ENCODE measurements around the gene HOXA3. TPM values are rescaled to one million over a fixed set of nuclear protein-coding genes. Genes with fewer than 3 reads are reported as not detected.

Gene HOXA3
- polyA plus RNA-seq, 3 donors, result not detected

- WGBS (ENCODE audit: insufficient coverage), result 0% methylated on average over 2 of the region's 9 CpGs
- H3K27me3 Mint-ChIP-seq (ENCODE audit: low read depth in 3 of 3), result peaks cover 80 to 88% (median 83%) of the 10 kb centered on the region in 3 donors
- H3K4me1 Mint-ChIP-seq, result peaks cover 39% of the 10 kb centered on the region
- peaks cover 4 to 25% of the 10 kb centered on the region in 2 donors for H3K9me3 ChIP-seq (replicated peaks in 1 of 2; ENCODE audit: control insufficient read depth in 1 of 2, insufficient read depth in 1 of 2, low read length in 2 of 2)
- peaks cover 2% of the 10 kb centered on the region for H4K20me1 ChIP-seq (ENCODE audit: insufficient read depth, low read length)
- peaks cover 25 to 33% of the 10 kb centered on the region in 2 donors for H3K4me1 ChIP-seq (ENCODE audit: control insufficient read depth in 1 of 2, insufficient read depth in 2 of 2, low read length in 2 of 2)
- H3K27ac Mint-ChIP-seq, result no peak overlapping the region
- TF ChIP-seq, protein P1, sequence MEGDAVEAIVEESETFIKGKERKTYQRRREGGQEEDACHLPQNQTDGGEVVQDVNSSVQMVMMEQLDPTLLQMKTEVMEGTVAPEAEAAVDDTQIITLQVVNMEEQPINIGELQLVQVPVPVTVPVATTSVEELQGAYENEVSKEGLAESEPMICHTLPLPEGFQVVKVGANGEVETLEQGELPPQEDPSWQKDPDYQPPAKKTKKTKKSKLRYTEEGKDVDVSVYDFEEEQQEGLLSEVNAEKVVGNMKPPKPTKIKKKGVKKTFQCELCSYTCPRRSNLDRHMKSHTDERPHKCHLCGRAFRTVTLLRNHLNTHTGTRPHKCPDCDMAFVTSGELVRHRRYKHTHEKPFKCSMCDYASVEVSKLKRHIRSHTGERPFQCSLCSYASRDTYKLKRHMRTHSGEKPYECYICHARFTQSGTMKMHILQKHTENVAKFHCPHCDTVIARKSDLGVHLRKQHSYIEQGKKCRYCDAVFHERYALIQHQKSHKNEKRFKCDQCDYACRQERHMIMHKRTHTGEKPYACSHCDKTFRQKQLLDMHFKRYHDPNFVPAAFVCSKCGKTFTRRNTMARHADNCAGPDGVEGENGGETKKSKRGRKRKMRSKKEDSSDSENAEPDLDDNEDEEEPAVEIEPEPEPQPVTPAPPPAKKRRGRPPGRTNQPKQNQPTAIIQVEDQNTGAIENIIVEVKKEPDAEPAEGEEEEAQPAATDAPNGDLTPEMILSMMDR (IDR thresholded peaks at IDR 0.05), result no peak
- H3K4me3 ChIP-seq (replicated peaks in 1 of 3; ENCODE audit: low read depth in 2 of 3, low read length in 3 of 3), result no peak overlapping the region
- H3K36me3 Mint-ChIP-seq, result peaks cover 10 to 32% of the 10 kb centered on the region in 2 donors
- H3K27ac ChIP-seq (ENCODE audit: low read depth in 1 of 2, low read length in 2 of 2), result no peak overlapping the region
- no peaks in the 10 kb centered on the region for H3K36me3 ChIP-seq (replicated peaks in 1 of 2; ENCODE audit: control insufficient read depth in 1 of 2, insufficient read depth in 2 of 2, low read length in 2 of 2)
- DNase-seq, result no peak
- H2AFZ ChIP-seq (ENCODE audit: insufficient read depth, low read depth, low read length, poor library complexity, severe bottlenecking), result no peak overlapping the region
- peak overlapping the region in 1 of 2 donors; percentile 95 for H3K4me3 Mint-ChIP-seq
- H3K9ac ChIP-seq (ENCODE audit: insufficient read depth, low read length, poor library complexity, severe bottlenecking), result no peak overlapping the region
- peaks cover 12% of the 10 kb centered on the region for H3K79me2 ChIP-seq (ENCODE audit: insufficient read depth, low read length)
- H3K4me2 ChIP-seq (replicated peaks; ENCODE audit: extremely low read depth, low read length, poor library complexity, severe bottlenecking), result no peak overlapping the region
- peaks cover 0 to 37% (median 22%) of the 10 kb centered on the region in 7 donors for H3K9me3 Mint-ChIP-seq
- H3K27me3 ChIP-seq (ENCODE audit: control insufficient read depth in 2 of 2, insufficient read depth in 2 of 2, low read length in 2 of 2), result peaks cover 79 to 83% of the 10 kb centered on the region in 2 donors
- intact Hi-C loops (cut with micrococcal nuclease), result loop anchor here (10.0 kb wide), 1 partner anchor 57 kb away; no protein-coding TSS in a partner anchor
Observed at GRCh38 chr7:27091941-27092818, 60.2 kb downstream of the HOXA3 start.

- no peak overlapping the region for H3K27ac ChIP-seq (ENCODE audit: low read depth in 1 of 2, low read length in 2 of 2)
- H3K9me3 ChIP-seq (replicated peaks in 1 of 2; ENCODE audit: control insufficient read depth in 1 of 2, insufficient read depth in 1 of 2, low read length in 2 of 2), result peaks cover 4 to 25% of the 10 kb centered on the region in 2 donors
- no peak overlapping the region for H3K9ac ChIP-seq (ENCODE audit: insufficient read depth, low read length, poor library complexity, severe bottlenecking)
- DNase-seq, result no peak
- Mint-ChIP-seq H3K9me3 (peaks cover 0 to 38% (median 28%) of the 10 kb centered on the region in 7 donors), H3K4me3 (peak overlapping the region in 1 of 2 donors; percentile 95), H3K27ac (no peak overlapping the region), H3K4me1 (peaks cover 36% of the 10 kb centered on the region), H3K36me3 (peaks cover 11 to 31% of the 10 kb centered on the region in 2 donors), H3K27me3 (ENCODE audit: low read depth in 3 of 3) (peaks cover 88 to 93% (median 90%) of the 10 kb centered on the region in 3 donors)
- TF ChIP-seq, protein P1 (IDR thresholded peaks at IDR 0.05), result no peak
- H3K36me3 ChIP-seq (replicated peaks in 1 of 2; ENCODE audit: control insufficient read depth in 1 of 2, insufficient read depth in 2 of 2, low read length in 2 of 2), result no peaks in the 10 kb centered on the region
- peaks cover 19 to 24% of the 10 kb centered on the region in 2 donors for H3K4me1 ChIP-seq (ENCODE audit: control insufficient read depth in 1 of 2, insufficient read depth in 2 of 2, low read length in 2 of 2)
- H4K20me1 ChIP-seq (ENCODE audit: insufficient read depth, low read length), result no peaks in the 10 kb centered on the region
- intact Hi-C loops (cut with micrococcal nuclease), result loop anchor here (10.0 kb wide), 1 partner anchor 56 kb away; no protein-coding TSS in a partner anchor
- H2AFZ ChIP-seq (ENCODE audit: insufficient read depth, low read depth, low read length, poor library complexity, severe bottlenecking), result no peak overlapping the region
- WGBS (ENCODE audit: insufficient coverage), result 20% methylated on average over 1 of the region's 3 CpGs
- H3K4me2 ChIP-seq (replicated peaks; ENCODE audit: extremely low read depth, low read length, poor library complexity, severe bottlenecking), result no peak overlapping the region
- peaks cover 86 to 94% of the 10 kb centered on the region in 2 donors for H3K27me3 ChIP-seq (ENCODE audit: control insufficient read depth in 2 of 2, insufficient read depth in 2 of 2, low read length in 2 of 2)
- H3K4me3 ChIP-seq (replicated peaks in 1 of 3; ENCODE audit: low read depth in 2 of 3, low read length in 3 of 3), result no peak overlapping the region
- H3K79me2 ChIP-seq (ENCODE audit: insufficient read depth, low read length), result peaks cover under 1% of the 10 kb centered on the region
Observed at GRCh38 chr7:27091105-27091504, 61.3 kb downstream of the HOXA3 start.

All from CD14-positive monocyte (primary cell).